Neural crest cell (in vitro differentiated cells): Measurements from ENCODE around the gene KIAA0825. TPM values are rescaled to one million over a fixed set of nuclear protein-coding genes. Genes with fewer than 3 reads are reported as not detected.

Source experiments
- DNase-seq: peaks from one replicate; pipeline ENCODE4 v3.0.0; 2021; ENCODE audit warnings: low read depth, mixed read lengths, low spot score
- H3K27ac Mint-ChIP-seq: one replicate; pipeline ENCODE4 v1.8.0; 2021; ENCODE audit warnings: mild to moderate bottlenecking, mixed read lengths; ENCODE audit not compliant: unreplicated experiment
- H3K27me3 Mint-ChIP-seq: 2 replicates; pipeline ENCODE4 v1.8.0; 2021; ENCODE audit warnings: low read depth, mild to moderate bottlenecking, mixed read lengths
- H3K36me3 Mint-ChIP-seq: 2 replicates; pipeline ENCODE4 v1.8.0; 2021; ENCODE audit warnings: low read depth, mild to moderate bottlenecking, mixed read lengths
- H3K4me1 Mint-ChIP-seq: 2 replicates; pipeline ENCODE4 v1.8.0; 2021; ENCODE audit warnings: mixed read lengths
- H3K4me3 Mint-ChIP-seq: one replicate; pipeline ENCODE4 v1.8.0; 2021; ENCODE audit warnings: mild to moderate bottlenecking, mixed read lengths
- H3K9me3 Mint-ChIP-seq: 2 replicates; pipeline ENCODE4 v1.8.0; 2021; ENCODE audit warnings: mixed read lengths
- CTCF ChIP-seq: fragments of 200-600 bp; sonication (generic); conservative IDR thresholded peaks from 2 replicates; pipeline ENCODE4 v1.5.0; 2021; ENCODE audit warnings: antibody characterized with exemption, mild to moderate bottlenecking
- total RNA-seq: library from RNA; stranded (reverse); gene quantifications from 2 replicates; pipeline ENCODE4 v1.2.1, GENCODE V29; 2021

The KIAA0825 gene
- total RNA-seq, 1 donor from 2014 or later: 3.5 TPM

- H3K9me3 Mint-ChIP-seq: no peaks in the 10 kb centered on the region
- H3K27me3 Mint-ChIP-seq: no peaks in the 10 kb centered on the region
- H3K4me3 Mint-ChIP-seq: no peak overlapping the region
- no peak for TF ChIP-seq CTCF
- H3K4me1 Mint-ChIP-seq: peaks cover 34% of the 10 kb centered on the region
- no peak overlapping the region for H3K27ac Mint-ChIP-seq
- no peaks in the 10 kb centered on the region for H3K36me3 Mint-ChIP-seq
- DNase-seq: no peak
These were observed 305.2 kb downstream of the KIAA0825 start for GRCh38 chr5:94313188-94313587.

GRCh38 chr5:94312298-94312697, 306.1 kb downstream of the KIAA0825 start:
- H3K27me3 Mint-ChIP-seq: no peaks in the 10 kb centered on the region
- DNase-seq: no peak
- no peak overlapping the region for H3K27ac Mint-ChIP-seq
- H3K36me3 Mint-ChIP-seq: no peaks in the 10 kb centered on the region
- H3K4me3 Mint-ChIP-seq: no peak overlapping the region
- peaks cover 32% of the 10 kb centered on the region for H3K4me1 Mint-ChIP-seq
- TF ChIP-seq CTCF: no peak
- H3K9me3 Mint-ChIP-seq: no peaks in the 10 kb centered on the region

GRCh38 chr5:94310833-94311232, 307.6 kb downstream of the KIAA0825 start:
- Mint-ChIP-seq H3K4me1 (peaks cover 31% of the 10 kb centered on the region), H3K27ac (no peak overlapping the region), H3K27me3 (no peaks in the 10 kb centered on the region), H3K36me3 (no peaks in the 10 kb centered on the region), H3K4me3 (no peak overlapping the region), H3K9me3 (no peaks in the 10 kb centered on the region)
- DNase-seq: no peak
- TF ChIP-seq CTCF: no peak

- Mint-ChIP-seq H3K36me3 (no peaks in the 10 kb centered on the region), H3K27ac (no peak overlapping the region), H3K9me3 (no peaks in the 10 kb centered on the region), H3K4me3 (no peak overlapping the region), H3K4me1 (peaks cover 22% of the 10 kb centered on the region), H3K27me3 (no peaks in the 10 kb centered on the region)
- TF ChIP-seq CTCF: no peak
- no peak for DNase-seq
These were observed 309.3 kb downstream of the KIAA0825 start for GRCh38 chr5:94309141-94309540.

GRCh38 chr5:94308442-94308841, 310.0 kb downstream of the KIAA0825 start:
- Mint-ChIP-seq H3K36me3 (no peaks in the 10 kb centered on the region), H3K4me3 (no peak overlapping the region), H3K9me3 (no peaks in the 10 kb centered on the region), H3K27ac (no peak overlapping the region), H3K4me1 (peaks cover 15% of the 10 kb centered on the region), H3K27me3 (no peaks in the 10 kb centered on the region)
- DNase-seq: no peak
- TF ChIP-seq CTCF: no peak

- no peak for DNase-seq
- Mint-ChIP-seq H3K9me3 (no peaks in the 10 kb centered on the region), H3K4me1 (peaks cover 4% of the 10 kb centered on the region), H3K4me3 (no peak overlapping the region), H3K36me3 (no peaks in the 10 kb centered on the region), H3K27ac (no peak overlapping the region), H3K27me3 (no peaks in the 10 kb centered on the region)
- TF ChIP-seq CTCF: no peak
These were observed 314.3 kb downstream of the KIAA0825 start for GRCh38 chr5:94304146-94304545.
